GM10248 (cell line): ENCODE results near the gene RASAL2.
"Not testable (repeated sequence)": the region's sequence is repeated elsewhere in the genome, so short reads cannot be mapped to it uniquely, and the experiment has no call there.

Source experiments
- CTCF ChIA-PET: fragments of 300-600 bp; sonication (Branson Sonifier 250); formaldehyde crosslinking; extraction: SDS; loops from one replicate; lab custom pipeline; 2021; ENCODE audit warnings: antibody characterized with exemption; lab: Yijun Ruan, JAX
- POLR2A ChIA-PET: fragments of 350-650 bp; sonication (Branson Sonifier 250); formaldehyde crosslinking; extraction: SDS; loops from one replicate; lab custom pipeline; 2020; ENCODE audit warnings: antibody characterized with exemption; lab: Yijun Ruan, JAX
- DNase-seq: peaks from one replicate; pipeline ENCODE4 v3.0.0; 2012; ENCODE audit errors: extremely low spot score
- TF ChIP-seq, protein P1 (sequence below): IDR thresholded peaks from 2 replicates; pipeline ENCODE4 v1.5.1; 2012; ENCODE audit warnings: mild to moderate bottlenecking, low read depth; ENCODE audit errors: extremely low read depth, missing control alignments, control extremely low read depth

RASAL2 gene

DNA sequence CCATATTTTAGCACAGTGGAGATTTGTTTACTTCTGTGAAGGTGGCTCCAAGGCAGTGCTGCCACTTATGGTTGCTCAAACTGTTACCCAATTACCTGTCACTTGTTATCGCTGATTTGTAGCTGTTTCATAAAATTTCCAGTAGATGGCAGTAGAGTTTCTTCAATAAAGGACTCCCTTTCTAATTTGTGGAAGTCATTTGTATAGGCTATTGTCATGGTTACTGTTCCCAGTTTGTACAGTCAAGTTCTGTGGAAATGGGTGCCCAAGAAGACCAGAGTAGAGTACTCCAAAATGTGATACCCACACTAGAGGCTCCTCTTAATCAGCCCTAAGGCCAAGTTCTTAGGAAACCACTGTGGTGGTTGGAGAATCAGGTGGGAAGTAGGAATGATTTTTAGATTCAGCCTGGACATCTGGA, 216.8 kb downstream of the RASAL2 start:
- POLR2A ChIA-PET, result no interaction called here
- DNase-seq, result peak; percentile 32
- CTCF ChIA-PET, result interaction anchor here (0.7 to 5.2 kb wide), 20 partner anchors 11 to 1504 kb away, joined by 3 to 66 read pairs (median 4); no protein-coding TSS in a partner anchor
- TF ChIP-seq, protein P1, sequence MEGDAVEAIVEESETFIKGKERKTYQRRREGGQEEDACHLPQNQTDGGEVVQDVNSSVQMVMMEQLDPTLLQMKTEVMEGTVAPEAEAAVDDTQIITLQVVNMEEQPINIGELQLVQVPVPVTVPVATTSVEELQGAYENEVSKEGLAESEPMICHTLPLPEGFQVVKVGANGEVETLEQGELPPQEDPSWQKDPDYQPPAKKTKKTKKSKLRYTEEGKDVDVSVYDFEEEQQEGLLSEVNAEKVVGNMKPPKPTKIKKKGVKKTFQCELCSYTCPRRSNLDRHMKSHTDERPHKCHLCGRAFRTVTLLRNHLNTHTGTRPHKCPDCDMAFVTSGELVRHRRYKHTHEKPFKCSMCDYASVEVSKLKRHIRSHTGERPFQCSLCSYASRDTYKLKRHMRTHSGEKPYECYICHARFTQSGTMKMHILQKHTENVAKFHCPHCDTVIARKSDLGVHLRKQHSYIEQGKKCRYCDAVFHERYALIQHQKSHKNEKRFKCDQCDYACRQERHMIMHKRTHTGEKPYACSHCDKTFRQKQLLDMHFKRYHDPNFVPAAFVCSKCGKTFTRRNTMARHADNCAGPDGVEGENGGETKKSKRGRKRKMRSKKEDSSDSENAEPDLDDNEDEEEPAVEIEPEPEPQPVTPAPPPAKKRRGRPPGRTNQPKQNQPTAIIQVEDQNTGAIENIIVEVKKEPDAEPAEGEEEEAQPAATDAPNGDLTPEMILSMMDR, result peak; percentile 55

DNA sequence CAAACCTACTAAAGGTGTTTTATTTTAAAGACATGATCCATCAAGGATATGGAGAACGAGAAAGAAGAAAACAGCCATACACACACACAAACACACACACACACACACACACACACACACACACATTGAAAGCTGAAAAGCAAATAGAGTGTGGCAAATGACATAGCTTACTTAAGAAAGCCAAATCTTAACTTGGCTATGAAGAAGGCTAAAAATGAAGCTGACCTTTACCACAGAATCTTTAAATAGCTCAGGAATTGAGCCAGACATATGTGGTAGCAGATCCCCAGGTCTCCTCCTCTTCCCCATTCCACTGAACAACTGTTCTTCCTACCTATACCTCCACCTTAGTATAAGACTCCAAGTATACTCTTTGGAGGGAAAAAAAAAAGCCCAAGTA, 217.3 kb downstream of the RASAL2 start:
- TF ChIP-seq, protein P1, result no peak
- ChIA-PET POLR2A (no interaction called here), CTCF (interaction anchor here (1.0 to 5.2 kb wide), 20 partner anchors 11 to 1503 kb away, joined by 3 to 66 read pairs (median 4); no protein-coding TSS in a partner anchor)
- no peak for DNase-seq

DNA sequence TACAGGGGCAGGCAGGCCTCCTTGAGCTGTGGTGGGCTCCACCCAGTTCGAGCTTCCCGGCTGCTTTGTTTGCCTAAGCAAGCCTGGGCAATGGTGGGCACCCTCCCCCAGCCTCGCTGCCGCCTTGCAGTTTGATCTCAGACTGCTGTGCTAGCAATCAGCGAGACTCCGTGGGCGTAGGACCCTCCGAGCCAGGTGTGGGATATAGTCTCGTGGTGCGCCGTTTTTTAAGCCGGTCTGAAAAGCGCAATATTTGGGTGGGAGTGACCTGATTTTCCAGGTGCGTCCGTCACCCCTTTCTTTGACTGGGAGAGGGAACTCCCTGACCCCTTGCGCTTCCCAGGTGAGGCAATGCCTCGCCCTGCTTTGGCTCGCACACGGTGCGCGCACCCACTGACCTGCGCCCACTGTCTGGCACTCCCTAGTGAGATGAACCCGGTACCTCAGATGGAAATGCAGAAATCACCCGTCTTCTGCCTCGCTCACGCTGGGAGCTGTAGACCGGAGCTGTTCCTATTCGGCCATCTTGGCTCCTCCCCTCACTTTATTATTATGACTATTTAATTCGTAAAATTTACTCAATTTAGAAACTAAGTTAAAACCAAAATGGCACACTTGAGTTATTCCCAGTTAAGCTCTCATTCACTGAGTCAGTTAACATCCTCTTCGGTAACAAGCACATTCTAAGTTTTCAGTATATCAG, 226.5 kb downstream of the RASAL2 start:
- CTCF ChIA-PET, result interaction anchor here (2.2 kb wide), 1 partner anchor 12 kb away, joined by 5 read pairs; no protein-coding TSS in a partner anchor
- DNase-seq, POLR2A ChIA-PET: not testable (repeated sequence)

DNA sequence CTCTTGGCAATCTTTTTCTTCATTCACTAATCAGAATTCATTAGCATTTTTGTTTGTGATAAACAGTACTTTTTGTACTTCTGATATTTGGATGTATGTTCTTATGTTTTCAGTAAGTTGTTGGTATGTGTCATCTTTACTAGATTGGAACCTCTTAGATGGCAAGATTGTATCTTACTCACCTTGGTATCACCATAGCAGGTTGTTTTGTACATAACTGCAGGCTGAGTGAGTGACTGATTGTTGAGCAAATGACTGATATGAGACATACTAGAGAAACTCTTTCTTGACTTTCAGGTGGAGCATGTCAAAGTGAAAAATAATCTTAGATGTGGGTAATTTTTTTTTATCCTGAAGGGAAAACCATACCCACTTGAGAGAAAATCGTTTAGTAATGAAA, 229.2 kb downstream of the RASAL2 start:
- no peak for DNase-seq
- TF ChIP-seq, protein P1, result no peak
- ChIA-PET CTCF (interaction anchor here (1.8 to 2.3 kb wide), 2 partner anchors 11 to 12 kb away, joined by 5 to 11 read pairs; no protein-coding TSS in a partner anchor), POLR2A (no interaction called here)

DNA sequence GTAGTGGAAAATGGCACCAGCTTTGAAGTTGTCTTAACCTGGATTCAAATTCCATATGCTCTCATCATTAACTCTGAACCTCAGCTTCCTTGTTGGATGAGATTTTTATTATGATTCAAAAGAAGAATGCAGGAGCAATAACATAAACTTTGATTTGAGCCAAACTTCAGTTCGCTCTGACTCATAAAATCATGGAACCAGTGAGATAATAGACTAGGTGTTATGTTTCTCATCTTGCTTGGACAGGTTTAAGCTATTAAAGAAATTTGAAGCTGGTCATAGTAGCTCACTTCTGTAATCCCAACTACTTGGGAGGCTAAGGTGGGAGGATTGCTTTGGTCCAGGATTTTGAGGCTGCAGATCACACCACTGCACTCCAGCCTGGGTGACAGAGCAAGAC, 230.1 kb downstream of the RASAL2 start:
- TF ChIP-seq, protein P1, result no peak
- ChIA-PET POLR2A (no interaction called here), CTCF (interaction anchor here (1.7 to 2.8 kb wide), 2 partner anchors 13 to 24 kb away, joined by 9 to 12 read pairs; no protein-coding TSS in a partner anchor)
- no peak for DNase-seq

DNA sequence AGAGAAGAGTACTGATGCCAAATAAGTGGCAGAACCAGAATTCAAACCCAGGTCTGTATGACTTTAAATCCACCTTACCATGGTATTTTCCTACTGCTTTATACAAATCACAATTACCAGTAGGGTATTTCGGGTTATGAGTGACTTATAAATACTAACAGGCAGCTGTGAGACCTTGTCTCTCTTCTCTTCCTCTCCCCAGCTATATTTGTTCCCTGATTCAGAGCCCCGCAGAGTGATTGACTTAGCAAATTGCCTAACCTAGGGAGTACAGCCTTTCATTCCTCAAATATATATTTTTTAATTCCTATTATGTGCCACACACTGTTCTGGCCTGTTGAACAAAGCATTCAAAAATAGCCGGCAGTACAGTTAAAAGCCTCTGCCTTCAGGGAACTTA, 234.8 kb downstream of the RASAL2 start:
- ChIA-PET CTCF (interaction anchor here (0.7 kb wide), 1 partner anchor 28 kb away, joined by 3 read pairs; no protein-coding TSS in a partner anchor), POLR2A (no interaction called here)
- TF ChIP-seq, protein P1, result no peak
- DNase-seq, result no peak

DNA sequence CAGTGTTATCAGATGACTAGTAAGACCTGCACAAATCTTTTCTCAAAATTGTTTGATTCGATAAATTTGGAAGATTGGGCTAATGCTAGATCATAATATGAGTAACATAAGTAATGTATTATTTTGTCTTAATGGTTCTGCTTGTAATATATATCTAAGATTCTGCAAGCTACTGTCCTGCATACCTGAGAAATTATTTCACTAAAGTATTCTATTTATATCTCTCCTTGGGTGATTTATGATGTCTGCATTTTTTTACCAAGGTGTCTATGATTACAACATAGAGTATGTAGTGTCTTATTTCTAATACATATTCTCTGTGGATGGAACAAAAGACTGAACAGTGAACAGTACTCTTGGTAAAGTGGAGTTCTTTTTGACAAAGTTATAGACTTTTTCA, 236.2 kb downstream of the RASAL2 start:
- ChIA-PET CTCF (no interaction called here), POLR2A (no interaction called here)
- no peak for DNase-seq
- TF ChIP-seq, protein P1, result no peak
